HEK293 (cell line): ENCODE measurements around the gene HES7.

Experiments
- KLF1 ChIP-seq: fragments of 450-650 bp; formaldehyde crosslinking; IDR thresholded peaks from 2 replicates; pipeline ENCODE4 v1.5.1; 2016; ENCODE audit warnings: missing biosample characterization, missing genetic modification characterization
- KLF10 ChIP-seq: fragments of 450-650 bp; IDR thresholded peaks from 2 replicates; pipeline ENCODE4 v1.5.1; 2018; ENCODE audit warnings: missing biosample characterization, mild to moderate bottlenecking, missing genetic modification characterization
- OVOL3 ChIP-seq: fragments of 450-650 bp; formaldehyde crosslinking; IDR thresholded peaks from 2 replicates; pipeline ENCODE4 v1.5.1; 2016; ENCODE audit warnings: missing biosample characterization, missing genetic modification characterization
- WT1 ChIP-seq: fragments of 450-650 bp; formaldehyde crosslinking; IDR thresholded peaks from 2 replicates; pipeline ENCODE4 v1.5.1; 2016; ENCODE audit warnings: missing biosample characterization, missing genetic modification characterization
- YY2 ChIP-seq: fragments of 450-650 bp; formaldehyde crosslinking; IDR thresholded peaks from 2 replicates; pipeline ENCODE4 v1.5.1; 2016; ENCODE audit warnings: missing biosample characterization, missing genetic modification characterization
- ZNF133 ChIP-seq: fragments of 450-650 bp; formaldehyde crosslinking; IDR thresholded peaks from 2 replicates; pipeline ENCODE4 v1.5.1; 2016; ENCODE audit warnings: missing biosample characterization, missing genetic modification characterization
- ZNF157 ChIP-seq: fragments of 450-650 bp; formaldehyde crosslinking; IDR thresholded peaks from 2 replicates; pipeline ENCODE4 v1.5.1; 2016; ENCODE audit warnings: missing biosample characterization, missing genetic modification characterization
- ZNF16 ChIP-seq: fragments of 450-650 bp; formaldehyde crosslinking; IDR thresholded peaks from 2 replicates; pipeline ENCODE4 v1.5.1; 2016; ENCODE audit warnings: low read depth, missing biosample characterization, missing genetic modification characterization
- ZNF266 ChIP-seq: fragments of 450-650 bp; formaldehyde crosslinking; IDR thresholded peaks from 2 replicates; pipeline ENCODE4 v1.5.1; 2016; ENCODE audit warnings: missing biosample characterization, missing genetic modification characterization, low read depth
- ZNF394 ChIP-seq: fragments of 450-650 bp; formaldehyde crosslinking; IDR thresholded peaks from 2 replicates; pipeline ENCODE4 v1.5.1; 2016; ENCODE audit warnings: missing biosample characterization, missing genetic modification characterization, mild to moderate bottlenecking, moderate library complexity, borderline replicate concordance
- ZNF560 ChIP-seq: fragments of 450-650 bp; formaldehyde crosslinking; IDR thresholded peaks from 2 replicates; pipeline ENCODE4 v1.5.1; 2017; ENCODE audit warnings: missing biosample characterization, missing genetic modification characterization, borderline replicate concordance
- ZNF626 ChIP-seq: fragments of 450-650 bp; sonication (Bioruptor Pico); formaldehyde crosslinking; IDR thresholded peaks from 2 replicates; pipeline ENCODE4 v1.5.1; 2018; ENCODE audit warnings: missing biosample characterization, missing genetic modification characterization, inconsistent platforms
- ZNF629 ChIP-seq: fragments of 450-650 bp; formaldehyde crosslinking; IDR thresholded peaks from 2 replicates; pipeline ENCODE4 v1.5.1; 2017; ENCODE audit warnings: missing biosample characterization, missing genetic modification characterization
- ZNF747 ChIP-seq: fragments of 450-650 bp; formaldehyde crosslinking; IDR thresholded peaks from 2 replicates; pipeline ENCODE4 v1.5.1; 2016; ENCODE audit warnings: missing biosample characterization, missing genetic modification characterization
- ZNF776 ChIP-seq: fragments of 450-650 bp; formaldehyde crosslinking; IDR thresholded peaks from 2 replicates; pipeline ENCODE4 v1.5.0; 2017; ENCODE audit warnings: missing biosample characterization, missing genetic modification characterization, borderline replicate concordance
- ZNF791 ChIP-seq: fragments of 450-650 bp; formaldehyde crosslinking; IDR thresholded peaks from 2 replicates; pipeline ENCODE4 v1.5.1; 2016; ENCODE audit warnings: missing biosample characterization, missing genetic modification characterization
- ZSCAN30 ChIP-seq: fragments of 450-650 bp; IDR thresholded peaks from 2 replicates; pipeline ENCODE4 v1.5.1; 2018; ENCODE audit warnings: missing biosample characterization, mild to moderate bottlenecking, missing genetic modification characterization, moderate library complexity
- TF ChIP-seq, protein P1 (sequence below): fragments of 450-650 bp; formaldehyde crosslinking; IDR thresholded peaks from 2 replicates; pipeline ENCODE4 v1.5.1; 2016; ENCODE audit warnings: missing biosample characterization, missing genetic modification characterization
- TF ChIP-seq, protein P2 (sequence below): IDR thresholded peaks from 2 replicates; pipeline ENCODE4 v1.6.1; 2011; ENCODE audit warnings: mild to moderate bottlenecking, low read depth, low read length, borderline replicate concordance
- TF ChIP-seq, protein P3 (sequence below): fragments of 450-650 bp; formaldehyde crosslinking; IDR thresholded peaks from 2 replicates; pipeline ENCODE4; 2016; ENCODE audit warnings: missing biosample characterization, missing genetic modification characterization
- TF ChIP-seq, protein P4 (sequence below): fragments of 450-650 bp; formaldehyde crosslinking; IDR thresholded peaks from 2 replicates; pipeline ENCODE4 v1.5.1; 2016; ENCODE audit warnings: missing biosample characterization, missing genetic modification characterization
- TF ChIP-seq, protein P5 (sequence below): fragments of 450-650 bp; formaldehyde crosslinking; IDR thresholded peaks from 2 replicates; pipeline ENCODE4 v1.5.1; 2017; ENCODE audit warnings: missing biosample characterization, missing genetic modification characterization
- TF ChIP-seq, protein P6 (sequence below): fragments of 450-650 bp; formaldehyde crosslinking; IDR thresholded peaks from 2 replicates; pipeline ENCODE4 v1.5.0; 2017; ENCODE audit warnings: missing biosample characterization, missing genetic modification characterization, borderline replicate concordance
- TF ChIP-seq, protein P7 (sequence below): fragments of 450-650 bp; formaldehyde crosslinking; IDR thresholded peaks from 2 replicates; pipeline ENCODE4 v1.5.1; 2017; ENCODE audit warnings: missing biosample characterization, missing genetic modification characterization

HES7 gene

DNA sequence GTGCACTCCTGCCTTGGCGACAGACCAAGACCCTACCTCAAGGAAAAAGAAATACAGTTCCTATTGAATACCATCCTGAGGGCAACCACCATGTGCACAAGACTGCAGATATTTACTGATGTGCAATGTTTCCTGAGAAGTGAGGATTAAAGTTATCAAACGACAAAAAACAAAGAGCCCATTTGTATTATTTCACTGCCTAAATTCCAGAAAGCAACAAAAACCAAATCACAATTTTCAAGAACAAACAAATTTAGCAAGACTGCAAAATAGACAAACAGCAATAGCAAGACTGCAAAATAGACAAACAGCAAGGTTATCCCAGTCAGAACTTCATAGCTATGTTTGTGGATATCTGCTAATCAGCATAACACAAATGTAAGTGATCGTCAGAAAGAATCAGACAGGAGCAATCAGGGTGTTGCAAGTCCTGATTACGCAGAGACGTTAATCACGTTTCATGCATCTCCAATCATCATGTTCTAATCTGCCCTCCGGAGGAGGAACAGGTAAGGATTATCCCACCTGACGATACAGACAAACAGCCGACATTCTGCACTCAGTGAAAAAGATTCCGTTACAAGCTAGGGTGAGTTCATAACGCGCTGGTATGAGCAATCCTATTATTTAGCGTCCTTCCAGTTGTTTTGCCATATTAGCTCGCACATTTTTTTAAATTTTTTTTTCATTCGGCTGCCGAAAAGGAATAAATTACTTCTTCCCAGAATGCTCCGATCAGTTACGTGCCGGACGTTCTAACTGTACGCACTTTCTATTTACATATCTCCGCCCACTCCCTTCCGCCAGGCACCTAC is 49.4 kb upstream of the HES7 start (continued):
- TF ChIP-seq ZNF747 (tag by site-specific recombination) (no peak), ZNF629 (tag by site-specific recombination) (peak; percentile 98), ZNF133 (tag by site-specific recombination) (no peak), ZNF16 (tag by site-specific recombination) (peak; percentile 38; the same call in 1 of the 2 replicates), ZNF266 (tag by site-specific recombination) (no peak), ZNF560 (tag by site-specific recombination) (no peak), WT1 (tag by site-specific recombination) (peak; percentile 41; the same call in 1 of the 2 replicates), KLF10 (tag by site-specific recombination) (peak; percentile 92), OVOL3 (tag by site-specific recombination) (peak; percentile 72; the same call in 1 of the 2 replicates), ZNF394 (tag by site-specific recombination) (peak; percentile 87; the same call in 1 of the 2 replicates), YY2 (tag by site-specific recombination) (no peak), ZNF626 (tag by site-specific recombination) (no peak), ZNF157 (no peak), ZNF776 (no peak), KLF1 (tag by site-specific recombination) (peak; percentile 48; the same call in 1 of the 2 replicates), ZSCAN30 (tag by site-specific recombination) (peak; percentile 86; the same call in 1 of the 2 replicates), ZNF791 (tag by site-specific recombination) (no peak)
- TF ChIP-seq, protein P1, sequence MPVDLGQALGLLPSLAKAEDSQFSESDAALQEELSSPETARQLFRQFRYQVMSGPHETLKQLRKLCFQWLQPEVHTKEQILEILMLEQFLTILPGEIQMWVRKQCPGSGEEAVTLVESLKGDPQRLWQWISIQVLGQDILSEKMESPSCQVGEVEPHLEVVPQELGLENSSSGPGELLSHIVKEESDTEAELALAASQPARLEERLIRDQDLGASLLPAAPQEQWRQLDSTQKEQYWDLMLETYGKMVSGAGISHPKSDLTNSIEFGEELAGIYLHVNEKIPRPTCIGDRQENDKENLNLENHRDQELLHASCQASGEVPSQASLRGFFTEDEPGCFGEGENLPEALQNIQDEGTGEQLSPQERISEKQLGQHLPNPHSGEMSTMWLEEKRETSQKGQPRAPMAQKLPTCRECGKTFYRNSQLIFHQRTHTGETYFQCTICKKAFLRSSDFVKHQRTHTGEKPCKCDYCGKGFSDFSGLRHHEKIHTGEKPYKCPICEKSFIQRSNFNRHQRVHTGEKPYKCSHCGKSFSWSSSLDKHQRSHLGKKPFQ: peak; percentile 87
- TF ChIP-seq, protein P2, sequence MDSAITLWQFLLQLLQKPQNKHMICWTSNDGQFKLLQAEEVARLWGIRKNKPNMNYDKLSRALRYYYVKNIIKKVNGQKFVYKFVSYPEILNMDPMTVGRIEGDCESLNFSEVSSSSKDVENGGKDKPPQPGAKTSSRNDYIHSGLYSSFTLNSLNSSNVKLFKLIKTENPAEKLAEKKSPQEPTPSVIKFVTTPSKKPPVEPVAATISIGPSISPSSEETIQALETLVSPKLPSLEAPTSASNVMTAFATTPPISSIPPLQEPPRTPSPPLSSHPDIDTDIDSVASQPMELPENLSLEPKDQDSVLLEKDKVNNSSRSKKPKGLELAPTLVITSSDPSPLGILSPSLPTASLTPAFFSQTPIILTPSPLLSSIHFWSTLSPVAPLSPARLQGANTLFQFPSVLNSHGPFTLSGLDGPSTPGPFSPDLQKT: peak; percentile 89
- TF ChIP-seq, protein P3, sequence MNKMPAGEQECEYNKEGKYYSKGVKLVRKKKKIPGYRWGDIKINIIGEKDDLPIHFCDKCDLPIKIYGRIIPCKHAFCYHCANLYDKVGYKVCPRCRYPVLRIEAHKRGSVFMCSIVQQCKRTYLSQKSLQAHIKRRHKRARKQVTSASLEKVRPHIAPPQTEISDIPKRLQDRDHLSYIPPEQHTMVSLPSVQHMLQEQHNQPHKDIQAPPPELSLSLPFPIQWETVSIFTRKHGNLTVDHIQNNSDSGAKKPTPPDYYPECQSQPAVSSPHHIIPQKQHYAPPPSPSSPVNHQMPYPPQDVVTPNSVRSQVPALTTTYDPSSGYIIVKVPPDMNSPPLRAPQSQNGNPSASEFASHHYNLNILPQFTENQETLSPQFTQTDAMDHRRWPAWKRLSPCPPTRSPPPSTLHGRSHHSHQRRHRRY (tag by site-specific recombination): peak; percentile 40; the same call in 1 of the 2 replicates
- TF ChIP-seq, protein P4, sequence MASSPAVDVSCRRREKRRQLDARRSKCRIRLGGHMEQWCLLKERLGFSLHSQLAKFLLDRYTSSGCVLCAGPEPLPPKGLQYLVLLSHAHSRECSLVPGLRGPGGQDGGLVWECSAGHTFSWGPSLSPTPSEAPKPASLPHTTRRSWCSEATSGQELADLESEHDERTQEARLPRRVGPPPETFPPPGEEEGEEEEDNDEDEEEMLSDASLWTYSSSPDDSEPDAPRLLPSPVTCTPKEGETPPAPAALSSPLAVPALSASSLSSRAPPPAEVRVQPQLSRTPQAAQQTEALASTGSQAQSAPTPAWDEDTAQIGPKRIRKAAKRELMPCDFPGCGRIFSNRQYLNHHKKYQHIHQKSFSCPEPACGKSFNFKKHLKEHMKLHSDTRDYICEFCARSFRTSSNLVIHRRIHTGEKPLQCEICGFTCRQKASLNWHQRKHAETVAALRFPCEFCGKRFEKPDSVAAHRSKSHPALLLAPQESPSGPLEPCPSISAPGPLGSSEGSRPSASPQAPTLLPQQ (tag by site-specific recombination): peak; percentile 21; the same call in 1 of the 2 replicates
- TF ChIP-seq, protein P5, sequence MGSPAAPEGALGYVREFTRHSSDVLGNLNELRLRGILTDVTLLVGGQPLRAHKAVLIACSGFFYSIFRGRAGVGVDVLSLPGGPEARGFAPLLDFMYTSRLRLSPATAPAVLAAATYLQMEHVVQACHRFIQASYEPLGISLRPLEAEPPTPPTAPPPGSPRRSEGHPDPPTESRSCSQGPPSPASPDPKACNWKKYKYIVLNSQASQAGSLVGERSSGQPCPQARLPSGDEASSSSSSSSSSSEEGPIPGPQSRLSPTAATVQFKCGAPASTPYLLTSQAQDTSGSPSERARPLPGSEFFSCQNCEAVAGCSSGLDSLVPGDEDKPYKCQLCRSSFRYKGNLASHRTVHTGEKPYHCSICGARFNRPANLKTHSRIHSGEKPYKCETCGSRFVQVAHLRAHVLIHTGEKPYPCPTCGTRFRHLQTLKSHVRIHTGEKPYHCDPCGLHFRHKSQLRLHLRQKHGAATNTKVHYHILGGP (tag by site-specific recombination): peak; percentile 95
- TF ChIP-seq, protein P6, sequence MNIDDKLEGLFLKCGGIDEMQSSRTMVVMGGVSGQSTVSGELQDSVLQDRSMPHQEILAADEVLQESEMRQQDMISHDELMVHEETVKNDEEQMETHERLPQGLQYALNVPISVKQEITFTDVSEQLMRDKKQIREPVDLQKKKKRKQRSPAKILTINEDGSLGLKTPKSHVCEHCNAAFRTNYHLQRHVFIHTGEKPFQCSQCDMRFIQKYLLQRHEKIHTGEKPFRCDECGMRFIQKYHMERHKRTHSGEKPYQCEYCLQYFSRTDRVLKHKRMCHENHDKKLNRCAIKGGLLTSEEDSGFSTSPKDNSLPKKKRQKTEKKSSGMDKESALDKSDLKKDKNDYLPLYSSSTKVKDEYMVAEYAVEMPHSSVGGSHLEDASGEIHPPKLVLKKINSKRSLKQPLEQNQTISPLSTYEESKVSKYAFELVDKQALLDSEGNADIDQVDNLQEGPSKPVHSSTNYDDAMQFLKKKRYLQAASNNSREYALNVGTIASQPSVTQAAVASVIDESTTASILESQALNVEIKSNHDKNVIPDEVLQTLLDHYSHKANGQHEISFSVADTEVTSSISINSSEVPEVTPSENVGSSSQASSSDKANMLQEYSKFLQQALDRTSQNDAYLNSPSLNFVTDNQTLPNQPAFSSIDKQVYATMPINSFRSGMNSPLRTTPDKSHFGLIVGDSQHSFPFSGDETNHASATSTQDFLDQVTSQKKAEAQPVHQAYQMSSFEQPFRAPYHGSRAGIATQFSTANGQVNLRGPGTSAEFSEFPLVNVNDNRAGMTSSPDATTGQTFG (tag by site-specific recombination): no peak
- TF ChIP-seq, protein P7, sequence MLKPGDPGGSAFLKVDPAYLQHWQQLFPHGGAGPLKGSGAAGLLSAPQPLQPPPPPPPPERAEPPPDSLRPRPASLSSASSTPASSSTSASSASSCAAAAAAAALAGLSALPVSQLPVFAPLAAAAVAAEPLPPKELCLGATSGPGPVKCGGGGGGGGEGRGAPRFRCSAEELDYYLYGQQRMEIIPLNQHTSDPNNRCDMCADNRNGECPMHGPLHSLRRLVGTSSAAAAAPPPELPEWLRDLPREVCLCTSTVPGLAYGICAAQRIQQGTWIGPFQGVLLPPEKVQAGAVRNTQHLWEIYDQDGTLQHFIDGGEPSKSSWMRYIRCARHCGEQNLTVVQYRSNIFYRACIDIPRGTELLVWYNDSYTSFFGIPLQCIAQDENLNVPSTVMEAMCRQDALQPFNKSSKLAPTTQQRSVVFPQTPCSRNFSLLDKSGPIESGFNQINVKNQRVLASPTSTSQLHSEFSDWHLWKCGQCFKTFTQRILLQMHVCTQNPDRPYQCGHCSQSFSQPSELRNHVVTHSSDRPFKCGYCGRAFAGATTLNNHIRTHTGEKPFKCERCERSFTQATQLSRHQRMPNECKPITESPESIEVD (tag by site-specific recombination): peak; percentile 98
